Tongue (tissue), 2 donors: ENCODE measurements around the gene PCNX2. TPM values are rescaled to one million over a fixed set of nuclear protein-coding genes. Genes with fewer than 3 reads are reported as not detected.

Experiments
- DNase-seq: peaks from one replicate; pipeline ENCODE4 v3.0.0-alpha.2; 2015
- total RNA-seq: library from RNA; depleted of rRNA; stranded (reverse); fragments of >200 nt; gene quantifications from one replicate; pipeline ENCODE4 v1.2.3, GENCODE V29; 2014

PCNX2 gene
- total RNA-seq, 1 donor from 2014 or later, result 15.8 TPM

- no peak for DNase-seq
These were observed 311.5 kb downstream of the PCNX2 start for GRCh38 chr1:232983817-232984567.

GRCh38 chr1:232983375-232983774, 312.1 kb downstream of the PCNX2 start:
- DNase-seq, result no peak

GRCh38 chr1:232982238-232982944, 313.1 kb downstream of the PCNX2 start:
- no peak for DNase-seq

DNA sequence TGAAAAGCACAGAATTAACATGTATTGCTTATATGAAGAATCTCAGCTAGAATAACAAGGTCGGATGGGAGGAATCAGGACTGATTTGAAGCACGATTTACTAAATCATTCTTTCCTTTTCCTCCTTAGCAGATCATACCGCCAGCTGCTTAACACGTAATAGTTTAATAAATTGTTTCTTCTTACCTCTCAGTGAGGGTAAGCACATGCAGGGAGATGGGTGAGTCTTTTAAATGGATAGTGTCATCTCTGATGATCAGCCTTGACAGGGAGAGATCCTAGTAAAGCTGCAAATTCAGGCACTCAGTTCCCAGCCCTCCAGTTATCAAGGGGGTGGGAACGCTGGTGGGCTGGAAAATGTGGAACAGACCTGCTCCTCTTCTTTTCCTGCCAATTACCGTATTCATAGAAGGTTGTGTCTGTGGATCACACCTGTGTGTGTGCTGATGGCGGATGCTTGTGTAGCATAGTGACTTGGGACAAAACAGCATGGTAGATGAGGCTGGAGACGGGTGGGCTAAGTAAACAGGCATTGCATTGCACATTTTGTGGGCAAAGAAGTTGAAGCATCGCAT, 314.5 kb downstream of the PCNX2 start:
- DNase-seq, result no peak

DNA sequence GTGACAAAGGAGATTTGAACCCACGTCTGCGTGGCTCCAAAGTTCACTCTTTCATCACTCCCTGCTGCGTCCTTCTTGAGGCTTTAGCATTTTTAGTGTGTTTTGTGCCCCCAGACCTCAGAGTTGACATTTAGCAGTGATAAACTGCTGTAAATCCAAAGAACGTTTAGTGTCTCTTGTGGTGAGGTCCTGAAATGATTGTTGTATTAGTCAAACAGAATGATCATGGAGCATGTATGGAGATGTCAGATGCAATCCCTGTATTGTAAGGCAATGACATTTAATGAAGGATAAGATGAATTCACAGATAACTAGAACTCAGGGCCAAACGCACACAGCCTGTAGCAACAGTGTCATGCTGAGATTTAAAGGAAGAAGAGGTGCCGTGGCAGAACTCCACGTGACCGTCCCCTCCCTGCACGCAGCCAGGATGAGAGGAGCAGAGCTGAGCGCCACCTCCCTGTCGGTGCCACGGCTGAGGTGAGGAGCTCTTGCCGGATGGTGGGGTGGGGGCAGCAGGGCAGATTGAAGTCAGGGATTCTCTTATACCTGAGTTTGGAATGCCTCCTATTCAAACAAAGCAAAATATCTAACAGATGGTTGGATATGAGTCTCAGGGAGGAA, 315.1 kb downstream of the PCNX2 start:
- no peak for DNase-seq

DNA sequence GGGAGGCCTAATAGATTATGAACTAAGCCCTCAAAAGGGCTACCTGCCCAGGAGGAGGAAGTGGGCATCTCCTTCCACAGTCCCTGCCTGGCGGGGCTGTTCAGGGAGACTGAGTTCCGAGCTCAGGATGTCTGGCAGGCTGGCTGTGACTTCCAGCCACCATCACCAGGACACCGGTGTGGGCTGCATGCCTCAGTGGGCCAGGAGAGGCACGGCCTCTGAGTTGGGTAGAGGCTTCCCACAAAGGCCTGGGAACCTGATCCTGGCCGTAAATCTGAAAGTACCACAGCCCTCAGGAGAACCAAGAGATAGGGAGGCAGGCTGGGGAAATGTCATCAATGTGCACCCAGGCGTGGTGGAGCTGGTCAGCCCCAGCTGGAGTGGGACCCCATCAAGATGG, 316.0 kb downstream of the PCNX2 start:
- no peak for DNase-seq

DNA sequence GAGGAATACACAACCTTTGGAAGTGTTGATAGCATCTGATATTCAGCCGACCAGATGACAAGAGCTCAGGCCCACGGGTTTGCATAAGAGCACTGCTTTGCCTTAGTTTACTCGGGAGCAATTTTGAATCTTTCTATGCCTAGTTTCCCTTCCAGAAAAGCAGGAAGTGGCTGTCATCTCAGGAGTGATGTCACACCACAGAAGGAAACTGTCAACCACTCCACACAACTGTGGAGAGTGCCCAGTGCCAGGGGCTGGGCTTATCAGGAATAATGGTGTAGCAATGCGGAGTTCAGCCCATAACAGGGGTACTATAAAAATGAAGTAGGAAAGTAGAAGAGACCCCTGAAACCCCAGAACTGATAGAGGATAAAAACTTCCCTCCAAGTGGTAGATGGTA, 316.7 kb downstream of the PCNX2 start:
- DNase-seq, result no peak

- no peak for DNase-seq
These were observed 317.4 kb downstream of the PCNX2 start for GRCh38 chr1:232978091-232978634.

- no peak for DNase-seq
These were observed 320.6 kb downstream of the PCNX2 start for GRCh38 chr1:232974971-232975370.

DNA sequence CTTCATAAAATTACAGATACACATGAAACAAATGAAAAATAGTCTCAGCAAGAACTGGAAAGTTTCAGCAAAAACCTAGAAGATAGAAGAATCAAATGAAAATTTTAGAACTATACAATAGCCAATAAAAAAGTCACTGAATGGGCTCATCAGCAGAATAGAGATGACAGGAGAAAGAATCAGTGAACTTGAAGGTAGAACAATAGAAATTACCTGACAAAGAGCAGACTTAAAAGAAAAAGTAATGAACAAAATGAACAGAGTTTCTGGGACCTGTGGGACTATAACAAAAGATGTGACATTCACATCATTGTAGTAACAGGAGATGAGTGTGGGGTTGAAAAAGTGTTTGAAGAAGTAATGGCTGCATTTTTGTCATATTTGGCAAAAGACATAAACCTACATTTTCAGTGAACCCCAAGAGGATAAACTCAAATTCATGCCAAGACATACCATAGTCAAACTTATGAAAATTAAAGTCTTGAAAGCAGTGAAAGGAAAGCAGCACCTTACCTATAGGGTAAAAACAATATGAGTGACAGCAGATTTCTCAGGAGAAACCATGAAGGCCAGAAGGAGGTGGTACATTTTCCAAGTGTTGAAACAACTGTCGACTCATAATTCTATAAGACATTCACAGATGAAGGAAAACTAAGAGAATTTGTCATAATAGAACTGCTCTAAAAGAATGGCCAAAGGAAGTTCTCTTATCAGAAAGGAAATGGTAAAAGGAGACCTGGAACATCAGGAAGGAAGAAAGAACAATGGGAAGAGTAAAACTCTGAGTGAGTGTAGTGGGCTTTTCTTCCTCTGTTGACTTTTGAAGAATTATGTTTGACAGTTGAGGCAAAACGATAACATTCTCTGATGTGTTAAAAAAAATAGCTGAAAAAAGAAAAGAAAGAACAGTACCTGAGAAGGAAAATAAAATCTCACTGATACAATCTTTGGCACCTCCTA, 321.6 kb downstream of the PCNX2 start:
- DNase-seq, result no peak

- no peak for DNase-seq
These were observed 325.0 kb downstream of the PCNX2 start for GRCh38 chr1:232970508-232970907.

DNA sequence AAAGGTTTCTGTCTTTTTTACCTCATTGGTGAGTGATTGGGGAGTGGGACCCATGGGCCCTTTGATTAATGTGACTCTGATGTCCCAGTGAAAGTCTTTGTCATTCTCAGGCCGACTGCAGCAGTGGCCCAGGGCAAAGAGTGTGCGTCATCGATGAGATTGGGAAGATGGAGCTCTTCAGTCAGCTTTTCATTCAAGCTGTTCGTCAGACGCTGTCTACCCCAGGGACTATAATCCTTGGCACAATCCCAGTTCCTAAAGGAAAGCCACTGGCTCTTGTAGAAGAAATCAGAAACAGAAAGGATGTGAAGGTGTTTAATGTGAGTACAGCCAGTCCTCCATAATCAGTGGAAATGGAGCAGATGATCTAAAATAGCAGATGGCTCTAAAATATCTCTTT, 325.7 kb downstream of the PCNX2 start:
- no peak for DNase-seq

DNA sequence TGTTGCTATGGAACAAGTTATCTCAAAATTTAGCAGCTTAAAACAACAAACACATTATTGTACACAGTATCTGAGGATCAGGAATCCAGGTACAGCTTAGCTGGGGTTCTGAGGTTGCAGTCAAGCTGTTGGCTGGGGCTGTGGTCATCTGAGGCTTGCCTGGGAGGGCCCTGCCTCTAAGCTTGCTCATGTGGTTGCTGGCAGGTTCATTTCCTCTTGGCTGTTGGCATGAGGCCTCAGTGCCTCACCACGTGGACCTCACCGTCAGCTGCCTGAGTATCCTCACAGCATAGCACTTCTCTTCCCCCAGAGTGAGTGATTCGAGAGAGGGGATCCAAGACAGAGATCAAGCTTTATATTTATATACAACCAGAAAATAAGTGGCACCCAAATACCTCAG, 326.6 kb downstream of the PCNX2 start:
- DNase-seq, result no peak

DNA sequence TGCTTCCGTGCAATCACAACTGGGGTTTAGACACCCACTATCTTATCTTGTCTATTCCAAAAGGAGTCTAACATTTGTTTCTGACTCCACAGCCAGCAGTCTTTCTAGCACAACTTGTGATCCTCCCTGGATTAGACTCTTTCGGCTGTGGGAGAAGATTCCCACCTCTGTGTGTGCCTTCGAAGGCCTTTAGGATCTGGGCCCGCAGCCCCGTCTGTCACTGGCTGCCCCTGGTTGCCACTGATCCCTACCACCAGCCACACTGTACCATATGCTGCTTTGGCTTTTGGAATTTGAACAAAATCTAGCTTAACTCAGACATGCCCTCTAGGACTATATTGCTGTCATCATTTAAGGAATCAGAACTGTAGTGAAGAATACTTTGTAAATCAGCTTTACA, 327.1 kb downstream of the PCNX2 start:
- DNase-seq, result no peak

- no peak for DNase-seq
These were observed 328.9 kb downstream of the PCNX2 start for GRCh38 chr1:232966663-232967062.

- no peak for DNase-seq
These were observed 329.7 kb downstream of the PCNX2 start for GRCh38 chr1:232965912-232966217.

GRCh38 chr1:232965124-232965911, 330.2 kb downstream of the PCNX2 start:
- no peak for DNase-seq

GRCh38 chr1:232964601-232965000, 330.9 kb downstream of the PCNX2 start:
- no peak for DNase-seq

DNA sequence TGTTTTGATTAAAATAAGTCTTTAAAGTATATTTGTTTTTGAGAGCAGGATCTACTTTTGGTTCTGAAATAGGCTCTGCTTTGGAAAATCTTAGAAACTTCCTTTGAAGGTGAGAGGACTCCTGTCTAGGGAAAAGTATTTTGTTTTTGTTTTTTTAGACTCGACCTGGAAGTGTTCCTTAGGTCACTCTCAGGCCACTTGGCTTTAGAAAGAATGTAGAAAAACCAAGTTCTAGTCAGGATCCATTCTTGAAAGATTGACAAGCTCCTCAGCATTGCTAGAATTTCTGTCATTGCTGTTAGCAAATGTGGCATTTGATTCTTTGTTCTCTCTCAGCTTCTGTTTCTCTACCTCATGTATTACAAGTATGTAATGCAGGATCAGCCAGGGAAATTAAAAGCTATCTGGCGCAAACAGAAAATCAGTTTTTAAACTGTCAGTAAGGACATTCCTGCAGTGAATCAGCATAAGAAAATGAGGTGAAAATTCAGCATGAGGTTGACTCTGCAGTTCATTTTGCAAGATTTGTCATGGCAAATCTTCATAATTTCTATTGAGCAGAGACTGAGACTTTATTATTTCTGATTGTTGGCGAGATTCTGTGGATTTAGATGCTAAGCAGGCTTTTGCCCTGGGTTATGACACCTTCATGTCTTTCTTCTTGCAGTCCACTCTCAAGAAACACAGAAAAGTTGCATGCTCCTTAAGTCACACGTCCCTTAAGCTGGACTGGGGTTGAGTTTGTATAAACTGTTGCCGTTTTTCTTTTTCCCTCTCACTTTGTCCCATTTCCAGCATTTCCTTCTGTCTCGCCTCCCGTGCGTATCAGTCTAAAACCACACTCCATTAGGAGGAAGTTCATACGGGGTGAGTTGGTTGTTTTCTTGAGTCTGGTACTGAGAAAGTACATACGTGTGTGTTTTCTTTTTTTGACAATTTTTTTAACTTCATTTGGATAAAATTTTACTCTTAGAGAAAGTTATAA, 332.5 kb downstream of the PCNX2 start:
- DNase-seq, result no peak

DNA sequence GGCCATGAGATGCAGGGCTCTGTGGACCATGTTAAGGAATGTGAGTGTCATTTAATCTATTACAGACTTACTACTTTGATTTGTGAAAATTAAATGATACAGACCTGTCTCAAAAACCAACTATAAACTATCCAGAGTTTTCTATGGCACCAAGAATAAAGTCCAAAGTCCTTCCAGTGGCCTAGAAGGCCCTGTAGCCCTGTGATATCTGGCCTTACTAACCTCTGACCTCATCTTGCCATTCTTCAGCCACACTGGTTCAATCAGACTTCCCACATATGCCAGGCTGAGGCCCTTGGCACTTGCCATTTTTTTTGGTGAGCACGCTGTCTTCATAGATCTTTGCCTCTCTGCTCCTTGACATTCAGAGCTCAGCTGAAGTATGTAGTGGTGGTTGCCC, 337.5 kb downstream of the PCNX2 start:
- no peak for DNase-seq
